HCT116 (cell line): ENCODE results near the gene PEX26.

Experiments
- ATF3 ChIP-seq: IDR thresholded peaks from 2 replicates; pipeline ENCODE4 v1.6.1; 2012
- CEBPB ChIP-seq: IDR thresholded peaks from 2 replicates; pipeline ENCODE4 v1.6.1; 2012; ENCODE audit warnings: low read depth
- CTCF ChIP-seq, 3 experiments: fragments of 200-600 bp in 1 of 3; sonication (generic) in 1 of 3; IDR thresholded peaks in 2 of 3; conservative IDR thresholded peaks in 1 of 3; 2 replicates each; pipeline ENCODE4 v1.5.1; 2012 to 2017; ENCODE audit warnings: low read depth in 2 of 3, low read length in 2 of 3, antibody characterized with exemption in 1 of 3, borderline replicate concordance in 1 of 3, control low read depth in 1 of 3, mild to moderate bottlenecking in 1 of 3, mixed read lengths in 1 of 3, mixed run types in 1 of 3, moderate library complexity in 1 of 3; ENCODE audit not compliant: insufficient read depth in 1 of 3
- ELF1 ChIP-seq: IDR thresholded peaks from 2 replicates; pipeline ENCODE4 v1.6.1; 2012; ENCODE audit warnings: low read depth, borderline replicate concordance
- EZH2 ChIP-seq: fragments of 200-600 bp; sonication (generic); IDR thresholded peaks from 2 replicates; pipeline ENCODE4 v1.6.1; 2017; ENCODE audit warnings: antibody characterized with exemption, mixed run types
- POLR2A ChIP-seq: IDR thresholded peaks from 2 replicates; pipeline ENCODE4 v1.7.0; 2011; ENCODE audit warnings: borderline replicate concordance; ENCODE audit not compliant: insufficient read depth, insufficient read length; ENCODE audit errors: extremely low read depth
- POLR2AphosphoS5 ChIP-seq: IDR thresholded peaks from 2 replicates; pipeline ENCODE4 v1.6.1; 2011; ENCODE audit warnings: mild to moderate bottlenecking, low read depth, low read length, moderate library complexity
- SP1 ChIP-seq: IDR thresholded peaks from 2 replicates; pipeline ENCODE4 v1.6.1; 2012; ENCODE audit warnings: low read depth
- ZFX ChIP-seq: fragments of 450-650 bp; IDR thresholded peaks from 2 replicates; pipeline ENCODE4 v1.6.1; 2017
- ZNF274 ChIP-seq: fragments of 200-500 bp; sonication (Bioruptor generic); IDR thresholded peaks from 2 replicates; pipeline ENCODE4 v1.6.1; 2014; ENCODE audit warnings: mild to moderate bottlenecking, low read depth, low read length, inconsistent platforms

- TF ChIP-seq POLR2AphosphoS5: no peak
- no peak for TF ChIP-seq EZH2
- TF ChIP-seq CTCF (IDR thresholded peaks at IDR 0.05 in 2 of 3, conservative IDR thresholded peaks at IDR 0.05 in 1 of 3; ENCODE audit: borderline replicate concordance in 1 of 3, insufficient read depth in 1 of 3, low read depth in 2 of 3, low read length in 2 of 3): peak in 2 of 3 experiments; percentile 66 to 74; a peak in 4 of 6 replicates
- TF ChIP-seq CEBPB: no peak
- TF ChIP-seq ATF3: no peak
- TF ChIP-seq ZNF274: no peak
- no peak for TF ChIP-seq POLR2A
- no peak for TF ChIP-seq SP1
- no peak for TF ChIP-seq ZFX
- no peak for TF ChIP-seq ELF1
Measured at GRCh38 chr22:18070556-18071306, 7.1 kb upstream of the PEX26 start.
